Right lobe of liver (tissue), 4 donors: ENCODE results near the gene GGACT.

Experiments
- POLR2A ChIP-seq: fragments of 450-650 bp; IDR thresholded peaks from one replicate; pipeline ENCODE4 v1.6.1; 2017; ENCODE audit warnings: antibody characterized with exemption, mild to moderate bottlenecking
- TF ChIP-seq, protein P1 (sequence below), 4 donors: fragments of 200-600 bp in 3 of 4; fragments of 450-650 bp in 1 of 4; IDR thresholded peaks; one replicate each; pipeline versions ENCODE4 v1.5.1 to v1.8.0; 2016 to 2022; ENCODE audit warnings: antibody characterized with exemption in 4 of 4, mild to moderate bottlenecking in 2 of 4
- donor health status: DM: no; HTN: no; CAD: no.
- donor health status: DM: no; HTN: no; CAD: no.
- donor health status: DM: no; HTN: yes; CAD: no.

DNA sequence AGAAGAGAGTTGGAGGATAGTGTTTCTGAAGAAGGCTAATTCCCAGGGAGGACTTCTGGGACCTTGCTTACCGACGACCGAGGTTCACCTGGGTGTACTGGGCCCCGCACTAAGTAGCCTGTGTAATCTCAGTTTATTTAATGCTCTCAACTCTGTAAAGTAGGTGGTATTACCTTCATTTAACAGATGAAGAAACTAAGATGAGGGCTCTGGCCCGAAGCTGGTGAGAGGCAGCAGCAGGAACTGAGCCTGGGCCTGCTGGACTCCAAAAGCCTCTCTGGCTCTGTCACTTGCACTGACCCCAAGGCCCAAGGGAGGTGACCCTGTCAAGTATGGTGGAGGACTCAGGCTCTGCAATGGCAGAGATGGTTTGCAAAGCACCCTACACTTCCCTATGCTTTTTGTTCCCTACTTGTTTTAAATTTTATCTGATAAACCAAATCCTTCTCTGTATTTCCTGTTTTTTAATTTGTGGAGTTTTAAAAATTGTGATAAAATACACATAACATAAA lies 50.6 kb downstream of the GGACT start:
- TF ChIP-seq, protein P1, sequence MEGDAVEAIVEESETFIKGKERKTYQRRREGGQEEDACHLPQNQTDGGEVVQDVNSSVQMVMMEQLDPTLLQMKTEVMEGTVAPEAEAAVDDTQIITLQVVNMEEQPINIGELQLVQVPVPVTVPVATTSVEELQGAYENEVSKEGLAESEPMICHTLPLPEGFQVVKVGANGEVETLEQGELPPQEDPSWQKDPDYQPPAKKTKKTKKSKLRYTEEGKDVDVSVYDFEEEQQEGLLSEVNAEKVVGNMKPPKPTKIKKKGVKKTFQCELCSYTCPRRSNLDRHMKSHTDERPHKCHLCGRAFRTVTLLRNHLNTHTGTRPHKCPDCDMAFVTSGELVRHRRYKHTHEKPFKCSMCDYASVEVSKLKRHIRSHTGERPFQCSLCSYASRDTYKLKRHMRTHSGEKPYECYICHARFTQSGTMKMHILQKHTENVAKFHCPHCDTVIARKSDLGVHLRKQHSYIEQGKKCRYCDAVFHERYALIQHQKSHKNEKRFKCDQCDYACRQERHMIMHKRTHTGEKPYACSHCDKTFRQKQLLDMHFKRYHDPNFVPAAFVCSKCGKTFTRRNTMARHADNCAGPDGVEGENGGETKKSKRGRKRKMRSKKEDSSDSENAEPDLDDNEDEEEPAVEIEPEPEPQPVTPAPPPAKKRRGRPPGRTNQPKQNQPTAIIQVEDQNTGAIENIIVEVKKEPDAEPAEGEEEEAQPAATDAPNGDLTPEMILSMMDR (IDR thresholded peaks at IDR 0.05), result no peak
- TF ChIP-seq POLR2A, result no peak
